HG02938 (cell line): ENCODE measurements around the gene MYL1.

ENCODE experiments used
- ATAC-seq: cut with Tn5 transposase; IDR thresholded peaks from one replicate; pipeline ENCODE4 v1.9.1; 2021; ENCODE audit warnings: mild to moderate bottlenecking, moderate library complexity; ENCODE audit not compliant: unreplicated experiment

Gene MYL1

GRCh38 chr2:210268281-210268680 is 46.7 kb downstream of the MYL1 start:
- no peak for ATAC-seq

- ATAC-seq = no peak
These were observed 47.3 kb downstream of the MYL1 start for GRCh38 chr2:210267698-210268097.

- no peak for ATAC-seq
These were observed 50.7 kb downstream of the MYL1 start for GRCh38 chr2:210264282-210264681.

DNA sequence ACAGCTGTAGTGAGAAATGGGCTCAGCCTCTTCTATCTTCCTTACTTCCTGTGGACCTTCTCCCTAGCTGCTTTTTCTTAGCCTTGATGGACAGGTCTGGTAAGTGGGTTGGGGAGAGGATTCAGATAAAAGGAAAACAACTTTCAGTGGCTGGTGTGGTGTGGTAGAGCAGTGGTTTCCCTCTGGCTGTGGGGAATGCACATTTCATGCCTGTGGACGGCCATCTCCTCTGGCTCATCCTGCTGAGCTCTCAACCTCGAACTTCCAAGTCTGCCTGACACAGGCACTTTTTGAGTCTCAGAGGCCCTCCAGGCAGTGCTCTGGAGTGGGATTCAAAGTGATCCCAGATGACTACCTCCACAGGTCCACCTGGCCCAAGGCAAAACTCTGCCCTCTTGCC is 51.1 kb downstream of the MYL1 start:
- ATAC-seq = no peak

DNA sequence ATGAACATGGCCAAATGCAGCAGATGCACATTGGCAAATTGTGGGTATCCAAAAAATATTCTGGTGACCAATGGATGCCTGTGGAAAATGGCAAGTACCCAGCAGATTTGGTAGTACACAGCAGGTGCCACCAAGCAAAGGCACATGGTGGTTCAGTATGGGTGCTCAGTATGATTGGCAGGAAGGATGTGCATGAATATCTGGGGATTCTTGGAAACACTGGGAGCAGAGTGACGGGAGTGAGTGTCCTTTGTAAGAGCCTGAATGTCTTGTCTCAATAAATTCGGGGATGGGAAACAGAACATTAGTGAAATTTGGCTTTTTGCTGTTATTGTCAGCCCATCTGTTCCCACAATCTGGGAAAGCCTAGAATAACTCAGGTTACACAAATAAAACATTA is 52.9 kb downstream of the MYL1 start:
- no peak for ATAC-seq

GRCh38 chr2:210259687-210260086 is 55.3 kb downstream of the MYL1 start:
- no peak for ATAC-seq

DNA sequence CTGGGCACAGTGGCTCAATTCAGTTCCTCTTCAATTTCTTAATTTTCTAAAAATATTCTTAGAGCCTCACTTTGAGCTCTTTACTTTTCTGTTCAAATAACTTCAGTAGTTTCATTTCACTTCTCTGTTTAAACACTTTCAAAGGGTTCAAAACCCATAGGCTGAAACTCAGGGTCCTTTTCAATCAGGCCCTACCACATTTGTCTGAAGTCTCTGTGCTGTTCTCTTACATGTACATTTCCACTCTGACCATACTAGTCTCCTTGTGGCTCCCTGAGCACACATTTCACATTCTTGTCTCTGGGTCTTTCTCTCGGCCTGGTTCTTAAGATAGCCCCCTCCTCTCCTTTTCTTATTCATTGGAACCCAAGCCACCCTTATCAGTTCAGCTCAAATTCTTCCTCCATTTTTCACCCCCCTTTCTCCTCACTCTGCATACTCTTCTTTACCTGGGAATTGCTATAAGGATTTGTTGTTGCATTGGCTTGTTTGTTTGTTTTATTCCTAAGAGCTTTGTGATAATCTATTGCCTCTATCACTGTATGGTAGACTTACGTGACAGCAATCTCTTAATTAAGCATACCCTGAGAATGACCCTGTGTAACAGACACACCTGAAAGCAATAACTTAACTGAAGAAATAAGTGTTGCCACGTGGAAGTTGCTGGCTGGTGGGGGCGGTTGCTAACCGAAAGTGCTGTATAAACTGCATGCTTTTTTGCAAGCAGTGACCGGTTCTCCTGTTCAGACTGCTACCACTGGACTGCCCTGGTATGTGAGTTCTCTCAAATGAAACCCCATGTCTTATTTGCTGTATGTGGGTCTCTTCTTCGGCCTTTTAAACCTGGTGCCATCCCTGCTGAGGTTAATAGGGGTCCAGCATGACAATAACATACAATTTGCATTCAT is 62.0 kb downstream of the MYL1 start:
- no peak for ATAC-seq

- ATAC-seq = no peak
These were observed 64.4 kb downstream of the MYL1 start for GRCh38 chr2:210250622-210251021.
